ENCODE measurements around the gene ZNF471. TPM values are rescaled to one million over a fixed set of nuclear protein-coding genes. Genes with fewer than 3 reads are reported as not detected.
A peak's percentile ranks its signal among the peaks of the same experiment; 100 is the strongest.

ZNF471 gene
- total RNA-seq, 2 donors from 2014 or later, result 3.9 to 6.2 TPM

DNA sequence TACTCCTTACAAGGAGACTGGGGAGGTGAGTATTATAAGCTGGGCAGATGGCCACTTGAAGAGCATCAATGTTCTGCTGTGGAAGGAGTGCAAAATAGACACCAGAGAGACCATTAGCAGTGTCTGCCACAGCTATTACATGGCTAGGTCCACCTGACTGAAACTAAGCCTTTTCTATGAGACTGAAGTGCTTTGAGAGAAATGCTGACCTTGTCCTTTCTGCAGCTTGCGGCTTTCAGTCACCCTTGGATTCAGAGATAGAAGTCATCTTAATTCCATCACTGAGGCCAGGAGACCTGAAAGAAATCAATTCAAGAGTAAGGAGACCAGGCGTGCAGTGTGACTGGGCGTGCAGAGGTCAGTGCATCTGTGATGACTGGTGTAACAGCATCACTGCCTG lies 29.8 kb downstream of the ZNF471 start:
- H3K4me3 ChIP-seq, result peak overlapping the region; percentile 86

DNA sequence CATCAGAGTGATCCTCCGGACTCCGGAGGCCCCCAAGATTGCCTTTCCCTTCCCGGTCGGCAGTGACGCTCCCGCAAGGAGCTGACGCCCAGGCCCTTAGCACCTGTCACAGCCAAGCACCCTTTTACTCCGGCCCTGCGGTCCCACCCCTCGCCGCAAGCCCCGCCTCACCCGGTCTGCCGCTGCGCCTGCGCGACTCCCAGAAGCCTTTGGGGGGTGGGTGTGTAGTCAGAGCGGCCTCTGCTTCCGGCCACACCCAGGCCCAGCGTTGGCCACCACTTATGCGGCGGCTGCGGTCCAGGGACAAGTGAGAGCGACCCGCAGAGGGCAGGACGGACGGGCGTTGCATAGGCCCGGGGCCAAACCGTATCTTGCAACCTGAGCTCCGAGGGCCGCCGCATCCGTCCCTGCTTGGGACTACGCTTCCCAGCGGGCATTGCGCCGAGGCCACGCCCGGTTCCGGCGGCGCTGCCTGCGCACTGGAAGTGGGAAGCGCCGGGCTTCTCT lies 30.7 kb downstream of the ZNF471 start:
- Histone ChIP-seq H3K27ac (peak overlapping the region; percentile 83 to 91), H3K4me1 (ENCODE audit: control insufficient read depth in 1 of 2, low read depth in 2 of 2) (peaks cover 0 to 17% of the 10 kb centered on the region in 2 donors), H3K27me3 (replicated peaks; ENCODE audit: insufficient read depth) (no peaks in the 10 kb centered on the region), H3K4me3 (peak overlapping the region; percentile 86), H3K9me3 (peaks cover 48% of the 10 kb centered on the region), H3K36me3 (peaks cover 21% of the 10 kb centered on the region)
- ATAC-seq (ENCODE audit: insufficient number of reproducible peaks, low FRiP score, low read depth), result peak; percentile 95
- TF ChIP-seq, protein P1, sequence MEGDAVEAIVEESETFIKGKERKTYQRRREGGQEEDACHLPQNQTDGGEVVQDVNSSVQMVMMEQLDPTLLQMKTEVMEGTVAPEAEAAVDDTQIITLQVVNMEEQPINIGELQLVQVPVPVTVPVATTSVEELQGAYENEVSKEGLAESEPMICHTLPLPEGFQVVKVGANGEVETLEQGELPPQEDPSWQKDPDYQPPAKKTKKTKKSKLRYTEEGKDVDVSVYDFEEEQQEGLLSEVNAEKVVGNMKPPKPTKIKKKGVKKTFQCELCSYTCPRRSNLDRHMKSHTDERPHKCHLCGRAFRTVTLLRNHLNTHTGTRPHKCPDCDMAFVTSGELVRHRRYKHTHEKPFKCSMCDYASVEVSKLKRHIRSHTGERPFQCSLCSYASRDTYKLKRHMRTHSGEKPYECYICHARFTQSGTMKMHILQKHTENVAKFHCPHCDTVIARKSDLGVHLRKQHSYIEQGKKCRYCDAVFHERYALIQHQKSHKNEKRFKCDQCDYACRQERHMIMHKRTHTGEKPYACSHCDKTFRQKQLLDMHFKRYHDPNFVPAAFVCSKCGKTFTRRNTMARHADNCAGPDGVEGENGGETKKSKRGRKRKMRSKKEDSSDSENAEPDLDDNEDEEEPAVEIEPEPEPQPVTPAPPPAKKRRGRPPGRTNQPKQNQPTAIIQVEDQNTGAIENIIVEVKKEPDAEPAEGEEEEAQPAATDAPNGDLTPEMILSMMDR (IDR thresholded peaks at IDR 0.05), result peak; percentile 35
- DNase-seq (ENCODE audit: low spot score), result peak; percentile 66

More for the DNA sequence above, 29.8 kb downstream of the ZNF471 start:
- TF ChIP-seq, protein P1 (IDR thresholded peaks at IDR 0.05), result no peak
- no peak for ATAC-seq (ENCODE audit: insufficient number of reproducible peaks, low FRiP score, low read depth)
- H3K9me3 ChIP-seq, result peaks cover 52% of the 10 kb centered on the region
- peaks cover 0 to 17% of the 10 kb centered on the region in 2 donors for H3K4me1 ChIP-seq (ENCODE audit: control insufficient read depth in 1 of 2, low read depth in 2 of 2)
- H3K36me3 ChIP-seq, result peaks cover 16% of the 10 kb centered on the region
- no peaks in the 10 kb centered on the region for H3K27me3 ChIP-seq (replicated peaks; ENCODE audit: insufficient read depth)
- DNase-seq (ENCODE audit: low spot score), result no peak
- H3K27ac ChIP-seq, result peak overlapping the region in 1 of 2 donors; percentile 83

DNA sequence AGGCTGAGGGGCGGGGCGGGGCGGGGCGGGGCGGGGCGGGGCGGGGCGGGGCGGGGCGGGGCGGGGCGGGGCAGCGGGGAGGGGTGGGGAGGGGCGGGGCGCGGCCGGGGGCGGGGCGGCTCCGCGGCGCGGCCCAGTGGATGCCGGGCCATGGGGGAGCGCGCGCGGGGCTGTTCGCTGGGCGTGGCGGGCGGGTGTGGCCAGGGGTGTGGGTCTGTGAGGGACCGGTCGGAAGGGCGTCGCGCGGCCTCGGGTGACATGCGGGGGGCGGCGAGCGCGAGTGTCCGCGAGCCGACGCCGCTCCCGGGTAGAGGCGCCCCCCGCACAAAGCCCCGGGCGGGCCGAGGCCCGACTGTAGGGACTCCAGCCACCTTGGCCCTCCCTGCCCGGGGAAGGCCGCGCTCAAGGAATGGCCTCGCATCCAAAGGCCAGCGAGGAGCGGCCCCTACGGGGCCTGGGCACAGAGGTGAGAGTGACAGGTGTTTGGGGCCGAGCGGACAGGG lies 31.2 kb downstream of the ZNF471 start, which contains the start of gene ZFP28:
ZFP28 (plus strand) TSS at position 188 of the 503 bp plus-strand sequence; CDS start at position 259, 71 bp downstream.
- peaks cover 46% of the 10 kb centered on the region for H3K9me3 ChIP-seq

DNA sequence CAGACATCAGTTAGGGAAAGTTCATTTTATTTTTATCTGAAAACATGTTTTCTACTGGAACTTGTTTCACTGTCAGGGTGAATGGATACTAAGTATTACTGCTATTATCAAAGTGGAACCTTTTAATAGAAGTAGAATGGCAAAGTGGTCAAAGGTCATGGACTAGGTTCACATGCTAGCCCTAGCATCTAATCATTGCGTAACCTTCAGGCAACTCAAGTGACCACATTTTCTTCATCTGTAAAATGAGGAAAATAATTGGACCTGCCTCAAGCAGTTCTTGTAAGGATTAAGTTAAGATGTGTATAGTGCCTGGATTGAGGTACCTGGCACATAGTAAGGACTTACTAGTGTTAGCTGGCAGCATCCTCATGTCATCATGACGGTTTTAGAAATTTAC lies 36.1 kb downstream of the ZNF471 start:
- peaks cover 67% of the 10 kb centered on the region for H3K9me3 ChIP-seq
- H3K4me1 ChIP-seq (ENCODE audit: control insufficient read depth in 1 of 2, low read depth in 2 of 2), result peaks cover 0 to 11% of the 10 kb centered on the region in 2 donors
- H3K36me3 ChIP-seq, result peaks cover 67% of the 10 kb centered on the region
- H3K27ac ChIP-seq, result no peak overlapping the region
- no peak overlapping the region for H3K4me3 ChIP-seq
- DNase-seq (ENCODE audit: low spot score) (no peak), ATAC-seq (ENCODE audit: insufficient number of reproducible peaks, low FRiP score, low read depth) (no peak)
- TF ChIP-seq, protein P1 (IDR thresholded peaks at IDR 0.05), result no peak
- no peaks in the 10 kb centered on the region for H3K27me3 ChIP-seq (replicated peaks; ENCODE audit: insufficient read depth)

More for the DNA sequence above, 31.2 kb downstream of the ZNF471 start, which contains the start of gene ZFP28:
- peak; percentile 41 for ATAC-seq (ENCODE audit: insufficient number of reproducible peaks, low FRiP score, low read depth)
- Histone ChIP-seq H3K27me3 (replicated peaks; ENCODE audit: insufficient read depth) (no peaks in the 10 kb centered on the region), H3K36me3 (peaks cover 26% of the 10 kb centered on the region), H3K4me3 (peak within 1 kb of the TSS; percentile 86), H3K27ac (peak within 1 kb of the TSS; percentile 83 to 91), H3K4me1 (ENCODE audit: control insufficient read depth in 1 of 2, low read depth in 2 of 2) (peaks cover 0 to 17% of the 10 kb centered on the region in 2 donors)
- TF ChIP-seq, protein P1 (IDR thresholded peaks at IDR 0.05), result no peak
- peak; percentile 31 for DNase-seq (ENCODE audit: low spot score)

DNA sequence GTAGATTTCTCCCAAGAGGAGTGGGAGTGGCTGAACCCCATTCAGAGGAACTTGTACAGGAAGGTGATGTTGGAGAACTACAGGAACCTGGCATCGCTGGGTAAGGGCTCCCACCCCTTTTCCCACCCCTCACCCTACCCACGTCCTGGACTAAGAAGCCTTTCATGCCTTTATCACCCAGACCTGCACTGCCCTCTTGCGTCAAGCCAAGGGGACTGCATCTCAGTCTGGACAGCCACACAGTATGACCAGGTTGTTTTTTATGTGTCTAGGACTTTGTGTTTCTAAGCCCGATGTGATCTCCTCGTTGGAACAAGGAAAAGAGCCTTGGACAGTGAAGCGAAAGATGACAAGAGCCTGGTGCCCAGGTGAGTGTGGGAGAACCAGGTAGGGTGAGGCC lies 39.9 kb downstream of the ZNF471 start:
- H3K9me3 ChIP-seq, result peaks cover 77% of the 10 kb centered on the region
- H3K36me3 ChIP-seq, result peaks cover 76% of the 10 kb centered on the region
- no peaks in the 10 kb centered on the region for H3K4me1 ChIP-seq (ENCODE audit: control insufficient read depth in 1 of 2, low read depth in 2 of 2)
- H3K27me3 ChIP-seq (replicated peaks; ENCODE audit: insufficient read depth), result no peaks in the 10 kb centered on the region
- H3K27ac ChIP-seq, result no peak overlapping the region
- TF ChIP-seq, protein P1 (IDR thresholded peaks at IDR 0.05), result no peak
- no peak for DNase-seq (ENCODE audit: low spot score)
- no peak overlapping the region for H3K4me3 ChIP-seq
- no peak for ATAC-seq (ENCODE audit: insufficient number of reproducible peaks, low FRiP score, low read depth)
